Naive thymus-derived CD4-positive, alpha-beta T cell (primary cell): Measurements from ENCODE around the gene PLCXD3. TPM values are rescaled to one million over a fixed set of nuclear protein-coding genes. Genes with fewer than 3 reads are reported as not detected.

Experiments
- ATAC-seq: fragments of 150-1000 bp; cut with Tn5 transposase; 2 replicates; pipeline ENCODE4 v1.10.0; 2021; ENCODE audit warnings: mild to moderate bottlenecking, moderate library complexity
- CTCF ChIA-PET: fragments of 350-600 bp; sonication (Branson Sonifier 250); formaldehyde crosslinking; loops from one replicate; lab custom pipeline; 2021; ENCODE audit warnings: antibody characterized with exemption; lab: Charles Lee
- POLR2A ChIA-PET: fragments of 350-600 bp; sonication (Branson Sonifier 250); formaldehyde crosslinking; loops from one replicate; lab custom pipeline; 2021; ENCODE audit warnings: antibody characterized with exemption, inconsistent platforms; lab: Charles Lee
- DNase-seq, 9 donors: peaks; one replicate each; pipeline versions ENCODE4 v3.0.0 to v3.0.0-alpha.2; 2020 to 2022; ENCODE audit warnings: mixed read lengths in 1 of 9
- H3K27ac ChIP-seq: one replicate; pipeline ENCODE4 v1.7.0; 2013; ENCODE audit warnings: mild to moderate bottlenecking, low read depth, low read length, moderate library complexity
- H3K27me3 ChIP-seq, 2 donors: one replicate each; pipeline ENCODE4 v1.7.0; 2013; ENCODE audit warnings: low read length in 2 of 2, mild to moderate bottlenecking in 2 of 2, moderate library complexity in 2 of 2; ENCODE audit not compliant: control insufficient read depth in 2 of 2, insufficient read depth in 2 of 2
- H3K36me3 ChIP-seq, 3 experiments: 1 replicate in 2 of 3; 2 replicates in 1 of 3; pipeline ENCODE4 v1.7.0; 2013; ENCODE audit warnings: low read length in 3 of 3, mild to moderate bottlenecking in 3 of 3, moderate library complexity in 1 of 3; ENCODE audit not compliant: insufficient read depth in 3 of 3, control insufficient read depth in 2 of 3
- H3K4me1 ChIP-seq, 2 donors: one replicate each; pipeline ENCODE4 v1.7.0; 2013; ENCODE audit warnings: low read length in 2 of 2, mild to moderate bottlenecking in 2 of 2, moderate library complexity in 1 of 2; ENCODE audit not compliant: control insufficient read depth in 2 of 2, insufficient read depth in 2 of 2
- H3K4me3 ChIP-seq: 2 replicates; pipeline ENCODE4 v1.7.0; 2013; ENCODE audit warnings: mild to moderate bottlenecking, low read length
- H3K9me3 ChIP-seq, 3 experiments: 1 replicate in 2 of 3; 2 replicates in 1 of 3; pipeline ENCODE4 v1.7.0; 2013; ENCODE audit warnings: low read length in 3 of 3; ENCODE audit not compliant: control insufficient read depth in 2 of 3
- H3K27ac Mint-ChIP-seq, 9 donors: one replicate each; pipeline ENCODE4 v1.8.0; 2020 to 2022; ENCODE audit warnings: mixed read lengths in 9 of 9, mild to moderate bottlenecking in 8 of 9, moderate library complexity in 5 of 9, inconsistent platforms in 2 of 9
- H3K27me3 Mint-ChIP-seq, 5 donors: one replicate each; pipeline ENCODE4 v1.8.0; 2021 to 2022; ENCODE audit warnings: mixed read lengths in 5 of 5, mild to moderate bottlenecking in 1 of 5
- H3K36me3 Mint-ChIP-seq, 5 donors: one replicate each; pipeline ENCODE4 v1.8.0; 2020 to 2022; ENCODE audit warnings: mixed read lengths in 5 of 5, mild to moderate bottlenecking in 3 of 5, inconsistent platforms in 1 of 5
- H3K4me1 Mint-ChIP-seq, 7 donors: one replicate each; pipeline ENCODE4 v1.8.0; 2020 to 2022; ENCODE audit warnings: mixed read lengths in 7 of 7, mild to moderate bottlenecking in 3 of 7, inconsistent platforms in 1 of 7
- H3K4me3 Mint-ChIP-seq, 10 donors: one replicate each; pipeline ENCODE4 v1.8.0; 2020 to 2022; ENCODE audit warnings: mild to moderate bottlenecking in 10 of 10, mixed read lengths in 10 of 10, moderate library complexity in 6 of 10, inconsistent platforms in 2 of 10
- H3K9me3 Mint-ChIP-seq, 11 donors: one replicate each; pipeline ENCODE4 v1.8.0; 2020 to 2022; ENCODE audit warnings: mixed read lengths in 11 of 11, mild to moderate bottlenecking in 4 of 11, inconsistent platforms in 1 of 11, moderate library complexity in 1 of 11
- intact Hi-C, 2 donors: fragments of 100-400 bp; cut with micrococcal nuclease; formaldehyde crosslinking; loops; one replicate each; pipeline ENCODE4 v1.15.1; 2023
- polyA plus RNA-seq, 2 donors: library from polyadenylated mRNA; unstranded; fragments of 300-500 nt; fragmentation: Illumina TruSeq; gene quantifications; one replicate each; pipeline ENCODE4 v1.2.3, GENCODE V29; 2021
- total RNA-seq, 6 experiments: library from RNA in 5 of 6; stranded (reverse) in 5 of 6; gene quantifications; 1 replicate in 5 of 6; 2 replicates in 1 of 6; pipeline ENCODE4 v1.2.3 and lab custom pipeline; 2021 to 2026

Gene PLCXD3
- total and polyA plus RNA-seq, 7 experiments from 2014 or later = not detected

- Mint-ChIP-seq H3K4me3 (no peak overlapping the region), H3K4me1 (peaks cover 0 to 6% (median 4%) of the 10 kb centered on the region in 7 donors), H3K27ac (no peak overlapping the region), H3K36me3 (peaks cover 0 to 4% (median 0%) of the 10 kb centered on the region in 5 donors), H3K27me3 (peaks cover 34 to 46% (median 42%) of the 10 kb centered on the region in 5 donors), H3K9me3 (peaks cover 0 to 12% (median 3%) of the 10 kb centered on the region in 11 donors)
- DNase-seq (no peak), ATAC-seq (no peak)
- no peaks in the 10 kb centered on the region for H3K36me3 ChIP-seq
- no peaks in the 10 kb centered on the region for H3K9me3 ChIP-seq
- intact Hi-C loops = no loop called here
- ChIA-PET POLR2A (no interaction called here), CTCF (no interaction called here)
- H3K27ac ChIP-seq = no peak overlapping the region
- no peaks in the 10 kb centered on the region for H3K4me1 ChIP-seq
- H3K4me3 ChIP-seq = no peak overlapping the region
- no peaks in the 10 kb centered on the region for H3K27me3 ChIP-seq
Measured at GRCh38 chr5:41511241-41511640, 840 bp upstream of the PLCXD3 start.

GRCh38 chr5:41509399-41510175, 814 bp downstream of the PLCXD3 start:
- H3K27me3 ChIP-seq = no peaks in the 10 kb centered on the region
- H3K9me3 ChIP-seq = no peaks in the 10 kb centered on the region
- H3K9me3 Mint-ChIP-seq = peaks cover 0 to 12% (median 3%) of the 10 kb centered on the region in 11 donors
- no peak overlapping the region for H3K27ac Mint-ChIP-seq
- POLR2A ChIA-PET = no interaction called here
- H3K36me3 Mint-ChIP-seq = peaks cover 0 to 4% (median 0%) of the 10 kb centered on the region in 5 donors
- ATAC-seq = no peak
- CTCF ChIA-PET = no interaction called here
- H3K4me3 Mint-ChIP-seq = no peak overlapping the region
- H3K27ac ChIP-seq = no peak overlapping the region
- no peaks in the 10 kb centered on the region for H3K4me1 ChIP-seq
- H3K4me1 Mint-ChIP-seq = peaks cover 0 to 6% (median 4%) of the 10 kb centered on the region in 7 donors
- H3K27me3 Mint-ChIP-seq = peaks cover 34 to 46% (median 42%) of the 10 kb centered on the region in 5 donors
- DNase-seq = no peak
- no peak overlapping the region for H3K4me3 ChIP-seq
- intact Hi-C loops = no loop called here
- H3K36me3 ChIP-seq = no peaks in the 10 kb centered on the region

GRCh38 chr5:41508696-41509398, 1.6 kb downstream of the PLCXD3 start:
- Mint-ChIP-seq H3K4me3 (no peak overlapping the region), H3K27ac (no peak overlapping the region), H3K36me3 (peaks cover 0 to 4% (median 0%) of the 10 kb centered on the region in 5 donors), H3K27me3 (peaks cover 34 to 46% (median 42%) of the 10 kb centered on the region in 5 donors), H3K4me1 (peaks cover 0 to 6% (median 4%) of the 10 kb centered on the region in 7 donors), H3K9me3 (peaks cover 0 to 12% (median 3%) of the 10 kb centered on the region in 11 donors)
- ChIA-PET POLR2A (no interaction called here), CTCF (no interaction called here)
- no peak for ATAC-seq
- no peak for DNase-seq
- Histone ChIP-seq H3K4me1 (no peaks in the 10 kb centered on the region), H3K4me3 (no peak overlapping the region), H3K36me3 (no peaks in the 10 kb centered on the region), H3K27ac (no peak overlapping the region), H3K27me3 (no peaks in the 10 kb centered on the region), H3K9me3 (no peaks in the 10 kb centered on the region)
- intact Hi-C loops = no loop called here

DNA sequence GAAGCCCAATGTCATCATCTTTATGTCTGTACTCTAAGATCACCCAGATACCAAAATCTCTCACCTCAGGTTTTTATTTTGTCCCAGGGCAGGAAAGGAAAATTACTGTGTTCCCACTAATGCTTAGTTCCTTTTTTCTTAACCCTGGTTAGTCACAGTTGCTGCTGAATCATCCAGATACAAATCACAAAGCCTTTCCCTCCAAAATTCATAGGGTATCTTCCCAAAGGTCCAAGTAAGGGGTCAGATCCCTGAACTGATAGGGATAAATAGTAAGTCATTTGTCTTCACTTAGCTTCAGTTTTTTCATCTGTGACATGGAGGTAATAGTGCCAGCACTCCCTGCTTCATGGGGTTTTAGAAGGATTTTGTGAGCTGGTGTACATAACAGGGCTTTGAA, 2.2 kb downstream of the PLCXD3 start:
- Histone ChIP-seq H3K27me3 (no peaks in the 10 kb centered on the region), H3K4me1 (no peaks in the 10 kb centered on the region), H3K27ac (no peak overlapping the region), H3K9me3 (no peaks in the 10 kb centered on the region), H3K36me3 (no peaks in the 10 kb centered on the region), H3K4me3 (no peak overlapping the region)
- Mint-ChIP-seq H3K4me1 (peaks cover 0 to 6% (median 4%) of the 10 kb centered on the region in 7 donors), H3K4me3 (no peak overlapping the region), H3K9me3 (peaks cover 0 to 12% (median 3%) of the 10 kb centered on the region in 11 donors), H3K27me3 (peaks cover 34 to 46% (median 42%) of the 10 kb centered on the region in 5 donors), H3K27ac (no peak overlapping the region), H3K36me3 (peaks cover 0 to 4% (median 0%) of the 10 kb centered on the region in 5 donors)
- ChIA-PET CTCF (no interaction called here), POLR2A (no interaction called here)
- ATAC-seq (no peak), DNase-seq (no peak)
- intact Hi-C loops = no loop called here

DNA sequence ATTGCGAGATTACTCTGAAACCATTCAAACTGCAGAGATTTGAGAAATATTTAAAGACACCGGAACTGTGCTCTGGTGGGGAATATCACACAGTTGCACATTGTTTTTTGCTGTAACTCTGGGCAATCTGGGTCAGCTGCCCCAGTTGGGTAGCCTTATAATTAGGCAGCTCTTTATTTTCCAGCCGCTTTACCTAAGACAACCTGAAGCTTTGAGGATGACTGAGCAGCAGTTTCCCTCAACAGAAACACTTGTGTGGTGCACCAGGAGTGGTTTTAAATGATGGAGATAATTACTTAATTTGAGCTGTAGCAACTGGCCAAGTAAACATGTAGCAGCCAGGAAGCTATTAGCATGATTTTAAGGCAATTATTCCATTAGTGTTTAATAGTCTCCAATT, 2.9 kb downstream of the PLCXD3 start:
- Histone ChIP-seq H3K4me3 (no peak overlapping the region), H3K4me1 (no peaks in the 10 kb centered on the region), H3K27ac (no peak overlapping the region), H3K36me3 (no peaks in the 10 kb centered on the region), H3K27me3 (no peaks in the 10 kb centered on the region), H3K9me3 (no peaks in the 10 kb centered on the region)
- ATAC-seq = no peak
- intact Hi-C loops = no loop called here
- CTCF ChIA-PET = no interaction called here
- POLR2A ChIA-PET = no interaction called here
- Mint-ChIP-seq H3K4me3 (no peak overlapping the region), H3K36me3 (peaks cover 0 to 4% (median 0%) of the 10 kb centered on the region in 5 donors), H3K27me3 (peaks cover 32 to 45% (median 41%) of the 10 kb centered on the region in 5 donors), H3K27ac (no peak overlapping the region), H3K4me1 (peaks cover 0 to 6% (median 4%) of the 10 kb centered on the region in 7 donors), H3K9me3 (peaks cover 0 to 12% (median 1%) of the 10 kb centered on the region in 11 donors)
- DNase-seq = no peak

GRCh38 chr5:41503860-41504259, 6.5 kb downstream of the PLCXD3 start:
- H3K4me3 ChIP-seq = no peak overlapping the region
- CTCF ChIA-PET = interaction anchor here (0.6 kb wide), 1 partner anchor 1852 kb away, joined by 3 read pairs; no protein-coding TSS in a partner anchor
- Mint-ChIP-seq H3K4me3 (no peak overlapping the region), H3K27ac (no peak overlapping the region), H3K36me3 (peaks cover 0 to 3% (median 0%) of the 10 kb centered on the region in 5 donors), H3K27me3 (peaks cover 5 to 18% (median 12%) of the 10 kb centered on the region in 5 donors), H3K4me1 (no peaks in the 10 kb centered on the region), H3K9me3 (peaks cover 0 to 12% (median 2%) of the 10 kb centered on the region in 11 donors)
- no peaks in the 10 kb centered on the region for H3K9me3 ChIP-seq
- ATAC-seq (no peak), DNase-seq (no peak)
- H3K27me3 ChIP-seq = no peaks in the 10 kb centered on the region
- H3K4me1 ChIP-seq = no peaks in the 10 kb centered on the region
- POLR2A ChIA-PET = no interaction called here
- intact Hi-C loops = no loop called here
- no peak overlapping the region for H3K27ac ChIP-seq
- H3K36me3 ChIP-seq = no peaks in the 10 kb centered on the region
